ENCODE results near the gene TRIO.

Gene TRIO

GRCh38 chr5:14310901-14311300 is 167.8 kb downstream of the TRIO start:
- in situ Hi-C loops (cut with HindIII; ENCODE audit: low pct_ligation_motif_present, low pct_unique_long_range_greater_than_20kb, low sequenced_read_pairs): no loop called here

GRCh38 chr5:14313986-14314690 is 171.0 kb downstream of the TRIO start:
- in situ Hi-C loops (cut with HindIII; ENCODE audit: low pct_ligation_motif_present, low pct_unique_long_range_greater_than_20kb, low sequenced_read_pairs): no loop called here

More at GRCh38 chr5:14310901-14311300, 167.8 kb downstream of the TRIO start:
- no peak for DNase-seq

GRCh38 chr5:14316471-14316870 is 173.3 kb downstream of the TRIO start:
- no peak for DNase-seq
- in situ Hi-C loops (cut with HindIII; ENCODE audit: low pct_ligation_motif_present, low pct_unique_long_range_greater_than_20kb, low sequenced_read_pairs): no loop called here

More at GRCh38 chr5:14313986-14314690, 171.0 kb downstream of the TRIO start:
- DNase-seq: no peak

- in situ Hi-C loops (cut with HindIII; ENCODE audit: low pct_ligation_motif_present, low pct_unique_long_range_greater_than_20kb, low sequenced_read_pairs): no loop called here
- DNase-seq: no peak
Measured at GRCh38 chr5:14319102-14319501, 176.0 kb downstream of the TRIO start.

- in situ Hi-C loops (cut with HindIII; ENCODE audit: low pct_ligation_motif_present, low pct_unique_long_range_greater_than_20kb, low sequenced_read_pairs): no loop called here
- no peak for DNase-seq
Measured at GRCh38 chr5:14321936-14322335, 178.8 kb downstream of the TRIO start.

- in situ Hi-C loops (cut with HindIII; ENCODE audit: low pct_ligation_motif_present, low pct_unique_long_range_greater_than_20kb, low sequenced_read_pairs): no loop called here
- no peak for DNase-seq
Measured at GRCh38 chr5:14322437-14323187, 179.5 kb downstream of the TRIO start.

- in situ Hi-C loops (cut with HindIII; ENCODE audit: low pct_ligation_motif_present, low pct_unique_long_range_greater_than_20kb, low sequenced_read_pairs): no loop called here
- no peak for DNase-seq
Measured at GRCh38 chr5:14323466-14323865, 180.3 kb downstream of the TRIO start.

GRCh38 chr5:14325369-14325768 is 182.2 kb downstream of the TRIO start:
- DNase-seq: no peak
- in situ Hi-C loops (cut with HindIII; ENCODE audit: low pct_ligation_motif_present, low pct_unique_long_range_greater_than_20kb, low sequenced_read_pairs): no loop called here

GRCh38 chr5:14326035-14326903 is 183.1 kb downstream of the TRIO start:
- in situ Hi-C loops (cut with HindIII; ENCODE audit: low pct_ligation_motif_present, low pct_unique_long_range_greater_than_20kb, low sequenced_read_pairs): no loop called here
- DNase-seq: peak; percentile 8

- in situ Hi-C loops (cut with HindIII; ENCODE audit: low pct_ligation_motif_present, low pct_unique_long_range_greater_than_20kb, low sequenced_read_pairs): no loop called here
- DNase-seq: no peak
Measured at GRCh38 chr5:14327624-14328023, 184.5 kb downstream of the TRIO start.

GRCh38 chr5:14328144-14328543 is 185.0 kb downstream of the TRIO start:
- no peak for DNase-seq
- in situ Hi-C loops (cut with HindIII; ENCODE audit: low pct_ligation_motif_present, low pct_unique_long_range_greater_than_20kb, low sequenced_read_pairs): no loop called here

GRCh38 chr5:14330291-14330690 is 187.1 kb downstream of the TRIO start:
- in situ Hi-C loops (cut with HindIII; ENCODE audit: low pct_ligation_motif_present, low pct_unique_long_range_greater_than_20kb, low sequenced_read_pairs): no loop called here

GRCh38 chr5:14330729-14331385 is 187.7 kb downstream of the TRIO start:
- in situ Hi-C loops (cut with HindIII; ENCODE audit: low pct_ligation_motif_present, low pct_unique_long_range_greater_than_20kb, low sequenced_read_pairs): no loop called here
- no peak for DNase-seq

More at GRCh38 chr5:14330291-14330690, 187.1 kb downstream of the TRIO start:
- DNase-seq: no peak

- in situ Hi-C loops (cut with HindIII; ENCODE audit: low pct_ligation_motif_present, low pct_unique_long_range_greater_than_20kb, low sequenced_read_pairs): no loop called here
- DNase-seq: no peak
Measured at GRCh38 chr5:14331386-14331781, 188.2 kb downstream of the TRIO start.

GRCh38 chr5:14332038-14332631 is 189.0 kb downstream of the TRIO start:
- in situ Hi-C loops (cut with HindIII; ENCODE audit: low pct_ligation_motif_present, low pct_unique_long_range_greater_than_20kb, low sequenced_read_pairs): no loop called here
- no peak for DNase-seq

- in situ Hi-C loops (cut with HindIII; ENCODE audit: low pct_ligation_motif_present, low pct_unique_long_range_greater_than_20kb, low sequenced_read_pairs): no loop called here
- DNase-seq: no peak
Measured at GRCh38 chr5:14332746-14333145, 189.6 kb downstream of the TRIO start.

- in situ Hi-C loops (cut with HindIII; ENCODE audit: low pct_ligation_motif_present, low pct_unique_long_range_greater_than_20kb, low sequenced_read_pairs): no loop called here
- DNase-seq: no peak
Measured at GRCh38 chr5:14337593-14337992, 194.5 kb downstream of the TRIO start.

GRCh38 chr5:14339468-14339867 is 196.3 kb downstream of the TRIO start:
- no peak for DNase-seq
- in situ Hi-C loops (cut with HindIII; ENCODE audit: low pct_ligation_motif_present, low pct_unique_long_range_greater_than_20kb, low sequenced_read_pairs): no loop called here
